NCI-H510A treated with DMSO at 0.1 percent for 48 hours (cell line): ENCODE measurements around the gene PIRT.

Source experiments
- DNase-seq: peaks from one replicate; lab custom pipeline; 2025; lab: John Stamatoyannopoulos, UW

Gene PIRT

GRCh38 chr17:10789694-10790271, 48.1 kb downstream of the PIRT start:
- DNase-seq: no peak

- no peak for DNase-seq
Measured at GRCh38 chr17:10787306-10788045, 50.4 kb downstream of the PIRT start.

GRCh38 chr17:10785295-10785694, 52.6 kb downstream of the PIRT start:
- no peak for DNase-seq

DNA sequence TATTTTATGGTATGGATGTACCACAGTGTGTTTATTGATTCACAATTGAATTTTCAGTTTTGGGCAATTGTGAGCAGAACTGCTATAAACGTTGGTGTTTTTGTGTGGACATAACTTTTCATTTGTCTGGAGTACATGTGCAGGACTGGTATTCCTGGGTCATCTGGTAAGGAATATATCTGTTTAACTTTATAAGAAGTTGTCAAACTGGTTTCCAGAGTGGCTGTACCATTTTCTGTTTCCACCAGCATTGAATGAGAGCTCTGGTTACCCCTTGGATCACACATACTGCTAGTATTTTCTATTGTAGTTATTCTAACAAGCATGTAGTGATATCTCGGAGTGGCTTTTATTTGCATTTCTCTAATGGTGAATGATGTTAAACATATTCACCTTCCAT, 58.3 kb downstream of the PIRT start:
- no peak for DNase-seq

DNA sequence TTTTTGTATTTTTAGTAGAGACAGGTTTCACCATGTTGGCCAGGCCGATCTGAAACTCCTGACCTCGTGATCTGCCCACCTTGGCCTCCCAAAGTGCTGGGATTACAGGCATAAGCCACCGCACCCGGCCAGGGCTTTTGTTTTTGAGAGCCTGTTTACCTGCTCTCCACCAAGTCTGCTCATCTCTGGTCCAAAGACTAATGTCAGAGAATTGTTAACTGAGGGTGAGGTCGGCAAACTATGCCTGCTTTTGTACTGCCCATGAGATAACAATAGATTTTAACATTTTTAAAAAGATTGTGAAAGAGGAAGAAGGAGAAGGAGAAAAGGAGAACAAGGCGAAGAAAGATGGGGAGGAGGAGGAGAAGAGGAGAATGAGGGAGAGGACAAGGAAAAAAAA, 60.0 kb downstream of the PIRT start:
- DNase-seq: no peak

DNA sequence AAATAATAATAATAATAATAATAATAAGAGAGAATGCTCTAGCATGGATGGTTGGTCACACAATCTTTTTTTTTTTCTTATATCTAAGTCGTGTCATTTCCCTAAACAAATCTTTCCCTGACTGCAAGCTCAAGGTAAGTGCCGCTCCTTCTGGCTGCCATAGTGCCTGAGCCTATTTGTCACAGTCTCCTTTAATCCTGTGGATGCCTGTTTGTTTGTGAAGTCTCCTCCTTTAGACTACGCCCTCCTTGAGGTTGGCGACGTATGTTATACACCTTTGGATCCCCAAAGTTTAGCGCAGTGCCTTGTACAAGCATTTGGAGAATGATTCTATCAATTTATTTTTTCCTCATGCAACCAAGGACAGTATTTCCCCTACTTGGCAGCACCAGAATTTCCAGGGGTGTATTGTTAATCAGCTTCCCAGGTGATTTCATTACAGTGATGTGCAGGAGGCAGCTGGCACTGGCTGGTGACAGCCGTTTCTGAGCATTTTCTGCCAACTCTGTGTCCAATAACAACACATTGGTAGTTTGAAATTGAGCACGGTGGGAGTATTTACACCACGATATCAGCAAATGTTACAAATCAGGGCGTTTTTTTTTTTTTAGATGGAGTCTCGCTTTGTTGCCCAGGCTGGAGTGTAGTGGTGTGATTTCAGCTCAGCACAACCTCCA, 60.6 kb downstream of the PIRT start:
- DNase-seq: no peak

- no peak for DNase-seq
Measured at GRCh38 chr17:10776381-10776780, 61.5 kb downstream of the PIRT start.

DNA sequence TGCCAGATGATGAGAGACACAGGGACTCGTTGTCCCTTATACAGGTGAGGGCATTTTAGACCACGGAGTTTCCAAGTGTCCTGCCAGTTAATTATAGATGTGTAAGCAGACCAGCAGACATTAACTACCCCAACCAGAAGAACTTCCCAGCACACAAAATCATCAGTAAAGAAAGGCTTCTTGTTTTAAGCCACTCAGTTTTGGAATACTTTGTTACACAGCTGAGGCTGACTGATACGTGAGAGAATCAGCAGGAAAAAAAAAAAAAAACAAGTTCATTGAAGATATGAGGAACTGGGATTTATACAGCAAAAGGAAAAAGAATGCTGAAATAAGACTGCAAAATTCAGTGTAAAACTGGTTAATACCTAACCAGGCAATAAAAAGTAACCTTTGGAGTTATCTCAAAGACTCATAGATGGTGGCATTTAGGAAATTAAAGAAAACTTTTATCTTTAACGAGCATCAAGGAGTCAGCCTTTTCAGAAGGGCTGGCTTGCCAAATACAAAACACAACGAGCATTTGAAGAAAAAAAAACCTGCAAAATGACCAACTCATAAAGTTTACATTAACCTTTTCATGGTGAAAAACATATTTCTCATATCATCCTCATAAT, 62.0 kb downstream of the PIRT start:
- no peak for DNase-seq

DNA sequence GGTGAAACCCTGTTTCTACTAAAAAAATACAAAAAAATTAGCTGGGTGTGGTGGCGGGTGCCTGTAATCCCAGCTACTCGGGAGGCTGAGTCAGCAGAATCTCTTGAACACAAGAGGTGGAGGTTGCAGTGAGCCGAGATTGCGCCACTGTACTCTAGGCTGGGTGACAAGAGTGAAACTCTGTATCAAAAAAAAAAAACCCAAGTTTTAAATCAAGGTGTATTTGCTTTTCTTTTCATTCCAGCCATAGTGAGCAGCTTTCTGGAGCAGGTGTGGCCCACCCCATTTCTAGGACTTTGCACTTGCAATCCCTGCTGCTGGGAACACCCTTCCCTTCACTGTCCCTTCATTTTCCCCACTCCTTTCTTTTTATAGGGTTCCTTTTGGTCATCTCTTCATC, 62.8 kb downstream of the PIRT start:
- DNase-seq: no peak

DNA sequence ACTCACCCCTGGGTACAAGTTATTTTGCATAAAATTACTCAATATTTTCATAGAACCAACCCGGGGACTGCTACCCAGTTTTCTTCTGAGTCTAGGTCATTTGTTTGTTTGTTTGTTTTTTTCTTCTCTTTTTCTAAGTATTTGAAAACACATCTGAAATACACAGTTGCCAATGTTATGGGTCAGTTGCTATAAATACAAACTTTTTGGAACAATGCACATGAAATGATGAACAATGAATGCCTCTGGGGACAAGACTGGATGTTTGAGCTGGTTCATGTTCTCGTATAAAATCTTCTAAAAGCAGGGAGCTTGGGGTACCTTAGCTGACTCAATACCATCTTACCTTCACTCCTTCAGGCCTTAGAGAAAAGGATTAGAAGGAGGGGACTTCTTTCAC, 64.5 kb downstream of the PIRT start:
- DNase-seq: no peak
